HG02642 (cell line): Measurements from ENCODE around the gene MAP2K2.
"Not testable (repeated sequence)": the region's sequence is repeated elsewhere in the genome, so short reads cannot be mapped to it uniquely, and the experiment has no call there.

Experiments
- ATAC-seq: cut with Tn5 transposase; IDR thresholded peaks from one replicate; pipeline ENCODE4 v1.9.1; 2021; ENCODE audit warnings: mild to moderate bottlenecking; ENCODE audit not compliant: unreplicated experiment, poor library complexity

The MAP2K2 gene

DNA sequence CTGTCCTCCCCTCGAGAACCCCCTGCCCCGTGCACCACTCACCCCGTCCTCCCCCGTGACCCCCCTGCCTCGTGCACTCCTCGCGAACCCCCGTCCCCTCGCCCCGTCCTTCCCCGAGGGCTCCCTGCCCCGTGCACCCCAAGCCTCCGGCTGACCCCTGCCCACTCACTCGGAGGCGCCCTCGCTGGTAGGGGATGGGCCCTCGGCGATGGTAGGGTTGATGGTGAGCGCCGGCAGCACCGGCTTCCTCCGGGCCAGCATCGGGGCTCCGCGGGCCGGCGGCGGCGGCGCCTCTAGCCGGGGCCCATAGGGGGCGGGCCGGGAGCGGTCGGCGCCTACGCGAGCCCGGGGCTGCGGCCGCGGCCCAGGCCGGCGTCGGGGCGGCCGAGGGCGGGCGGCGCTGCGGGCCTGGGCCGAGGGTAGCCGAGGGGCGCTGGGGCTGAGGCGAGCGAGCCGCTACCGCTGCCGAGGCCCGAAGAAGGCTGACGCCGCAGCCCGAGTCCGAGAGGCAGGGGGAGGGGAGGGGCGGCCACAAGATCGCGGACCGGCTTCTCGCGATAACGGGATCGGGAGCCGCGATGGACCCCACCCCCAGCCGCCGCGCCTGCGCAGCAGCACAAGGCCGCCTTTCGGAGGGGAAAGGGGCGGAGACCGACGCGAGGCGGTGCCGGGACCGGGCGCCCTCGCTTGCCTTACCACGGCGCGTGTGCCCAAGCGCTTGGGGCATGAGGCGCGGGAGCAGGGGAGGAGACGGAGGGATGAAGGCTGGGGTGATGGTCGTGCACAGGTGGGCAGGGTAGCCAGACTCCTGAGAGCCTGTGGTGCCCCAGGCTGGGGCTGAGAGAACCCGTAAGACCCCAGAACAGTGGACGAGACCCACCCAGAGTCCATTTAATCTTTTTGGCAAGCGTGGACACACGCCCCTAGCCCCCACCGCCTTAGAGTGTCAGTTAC, at the start of gene MAP2K2:
Gene MAP2K2, minus strand, starts transcription at position 508 of the 954 bp plus-strand sequence. Its CDS starts 247 bp downstream, at position 261.
- ATAC-seq = peak; percentile 92

DNA sequence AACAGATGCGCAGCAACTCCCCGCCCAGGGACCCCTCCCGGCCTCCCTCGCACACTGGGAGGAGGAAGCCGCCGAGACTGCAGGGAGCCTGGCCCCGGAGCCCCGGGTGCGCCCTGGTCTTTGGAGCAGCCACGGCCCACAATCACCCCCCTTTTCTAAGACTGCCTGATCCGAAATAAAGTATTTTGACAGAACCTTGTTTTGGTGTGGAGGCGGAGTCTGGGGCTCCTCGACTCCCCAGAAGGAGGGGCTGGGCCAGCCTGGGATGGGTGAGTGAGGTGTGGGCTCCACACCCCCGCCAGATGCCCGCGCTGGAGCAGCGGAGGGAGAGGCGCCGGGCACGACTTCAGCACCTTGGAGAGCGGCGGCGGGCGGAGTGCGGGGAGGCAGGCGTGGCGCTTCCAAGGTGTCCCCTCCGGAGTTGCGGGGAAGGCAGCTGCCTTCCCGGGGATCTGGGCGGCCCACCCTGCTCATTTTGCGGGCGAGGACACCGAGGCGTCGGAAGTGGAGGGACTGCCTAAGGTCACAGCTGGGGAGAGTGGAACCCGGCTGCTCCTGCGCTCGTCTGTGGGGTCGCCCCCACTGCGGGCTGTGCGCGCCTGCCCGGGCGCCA, 49.0 kb upstream of the MAP2K2 start:
- ATAC-seq = no peak

DNA sequence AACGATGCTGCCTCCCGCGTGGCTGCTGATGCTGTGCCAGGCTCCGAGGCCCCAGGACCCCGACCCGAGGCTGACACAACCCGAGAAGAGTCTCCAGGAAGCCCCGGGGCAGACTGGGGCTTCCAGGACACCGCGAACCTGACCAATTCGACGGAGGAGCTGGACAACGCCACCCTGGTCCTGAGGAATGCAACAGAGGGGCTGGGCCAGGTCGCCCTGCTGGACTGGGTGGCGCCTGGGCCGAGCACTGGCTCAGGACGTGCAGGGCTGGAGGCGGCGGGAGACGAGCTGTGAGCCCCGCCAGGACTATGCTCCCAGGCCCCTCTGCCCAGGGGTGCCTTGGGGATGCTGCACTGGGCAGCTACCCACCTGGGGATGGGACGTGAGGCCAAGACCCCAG, 47.8 kb upstream of the MAP2K2 start:
- no peak for ATAC-seq

DNA sequence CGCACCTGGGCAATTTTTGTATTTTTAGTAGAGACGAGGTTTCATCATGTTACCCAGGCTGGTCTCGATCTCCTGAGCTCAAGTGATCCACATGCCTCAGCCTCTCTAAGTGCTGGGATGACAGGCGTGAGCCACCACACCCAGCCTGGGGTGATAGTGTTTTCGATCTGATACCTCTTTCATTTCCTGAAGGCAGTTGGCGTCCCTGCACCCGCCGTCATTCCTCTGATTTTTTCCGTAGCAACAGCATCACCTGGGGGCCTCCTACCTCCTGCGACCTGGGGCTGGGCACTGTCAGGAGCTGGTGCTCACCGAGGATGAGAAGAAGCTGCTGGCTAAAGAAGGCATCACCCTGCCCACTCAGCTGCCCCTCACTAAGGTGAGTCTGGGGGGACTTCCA, 40.3 kb upstream of the MAP2K2 start:
- ATAC-seq = no peak

DNA sequence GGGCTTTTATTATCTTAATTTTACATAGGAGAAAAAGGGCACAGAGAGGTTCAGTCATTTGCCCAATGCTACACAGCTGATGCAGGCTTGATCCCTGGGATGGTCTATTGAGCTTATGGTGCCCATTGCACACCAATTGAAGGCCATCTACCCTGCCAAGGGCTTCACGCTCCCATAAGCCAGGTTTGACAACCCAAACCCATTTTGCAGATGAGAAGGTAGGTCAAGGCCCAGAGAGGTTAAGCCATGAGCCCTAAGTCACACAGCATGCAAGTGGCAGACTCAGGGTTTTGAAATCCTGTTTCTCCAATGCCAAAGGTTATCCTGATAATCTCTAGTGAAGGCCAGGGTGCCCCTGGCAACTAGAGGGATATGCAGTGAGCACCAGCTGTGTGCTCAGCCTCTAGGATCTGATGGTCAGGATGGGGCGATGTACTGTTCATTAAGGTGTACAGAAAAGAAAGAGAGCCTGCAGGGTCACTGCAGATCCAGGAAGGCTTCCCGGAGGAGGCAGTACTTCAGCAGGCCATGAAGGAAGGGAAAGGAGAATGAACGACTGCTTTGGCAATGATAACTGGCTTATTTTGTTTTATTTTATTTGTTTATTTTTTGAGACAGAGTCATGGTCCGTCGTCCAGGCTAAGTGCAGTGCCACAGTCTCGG, 37.6 kb upstream of the MAP2K2 start:
- no peak for ATAC-seq

DNA sequence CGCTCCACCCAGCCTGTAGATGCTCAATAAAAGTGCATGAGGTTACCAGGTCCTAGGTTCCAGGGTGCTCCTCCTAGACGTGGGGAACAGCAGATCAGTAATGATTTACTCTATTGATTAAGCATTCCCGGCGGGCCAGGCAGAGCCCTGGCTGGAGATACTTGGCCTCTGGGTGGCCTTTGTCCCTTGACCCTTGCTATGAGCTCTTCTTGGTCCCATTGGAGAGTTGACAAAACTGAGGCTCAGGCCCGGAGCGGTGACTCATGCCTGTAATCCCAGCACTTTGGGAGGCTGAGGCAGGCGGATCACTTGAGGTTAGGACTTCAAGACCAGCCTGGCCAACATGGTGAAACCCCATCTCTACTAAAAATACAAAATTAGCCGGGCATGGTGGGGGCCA, 34.0 kb upstream of the MAP2K2 start:
- not testable (repeated sequence) for ATAC-seq

DNA sequence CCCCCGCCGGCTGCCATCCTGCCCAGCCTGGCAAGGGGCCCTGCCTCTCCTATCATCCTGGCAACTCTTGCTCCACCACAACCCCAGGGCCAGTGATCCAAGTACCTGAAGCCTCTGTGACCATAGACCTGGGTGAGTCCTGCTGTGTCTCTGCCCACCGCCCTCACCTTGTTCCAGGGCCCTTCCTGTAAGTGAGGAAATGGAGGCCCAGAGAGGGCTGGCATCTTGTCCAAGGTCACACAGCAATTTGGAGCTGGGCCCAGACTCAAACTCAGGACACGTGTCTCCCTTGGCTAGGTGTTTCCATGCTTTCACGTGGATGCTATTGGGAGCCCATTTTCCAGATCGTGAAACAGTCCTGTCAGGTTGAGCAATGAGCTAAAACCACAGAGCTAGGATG, 33.2 kb upstream of the MAP2K2 start:
- no peak for ATAC-seq

DNA sequence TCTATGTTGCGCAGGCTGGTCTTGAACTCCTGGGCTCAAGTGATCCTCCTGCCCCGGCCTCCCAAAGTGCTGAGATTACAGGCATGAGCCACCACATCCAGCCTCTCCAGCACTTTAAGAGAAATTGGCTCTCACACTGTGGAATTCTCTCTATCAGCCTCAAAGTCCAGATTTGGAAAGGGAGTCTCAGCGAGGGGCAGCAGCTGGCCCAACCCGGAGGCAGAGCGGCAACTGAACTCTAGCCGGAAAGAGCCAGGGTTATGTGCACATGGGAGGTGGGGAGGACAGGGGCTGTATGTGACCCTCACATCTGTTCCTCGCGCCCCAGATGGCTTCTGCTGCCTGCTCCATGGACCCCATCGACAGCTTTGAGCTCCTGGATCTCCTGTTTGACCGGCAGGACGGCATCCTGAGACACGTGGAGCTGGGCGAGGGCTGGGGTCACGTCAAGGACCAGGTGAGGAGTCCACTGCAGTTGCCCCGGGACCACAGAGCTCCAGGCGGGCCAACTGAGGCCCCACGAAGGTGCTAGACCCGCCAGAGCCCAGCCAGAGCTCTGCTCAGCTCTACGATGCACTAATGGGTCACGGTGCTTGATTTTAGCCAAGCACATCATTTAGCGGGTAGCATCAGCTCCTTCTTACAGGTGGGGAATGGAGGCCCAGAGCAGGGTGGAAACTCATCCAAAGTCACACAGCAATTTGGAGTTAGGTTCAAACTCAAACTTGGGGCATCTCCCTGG, 30.8 kb upstream of the MAP2K2 start:
- ATAC-seq = no peak

DNA sequence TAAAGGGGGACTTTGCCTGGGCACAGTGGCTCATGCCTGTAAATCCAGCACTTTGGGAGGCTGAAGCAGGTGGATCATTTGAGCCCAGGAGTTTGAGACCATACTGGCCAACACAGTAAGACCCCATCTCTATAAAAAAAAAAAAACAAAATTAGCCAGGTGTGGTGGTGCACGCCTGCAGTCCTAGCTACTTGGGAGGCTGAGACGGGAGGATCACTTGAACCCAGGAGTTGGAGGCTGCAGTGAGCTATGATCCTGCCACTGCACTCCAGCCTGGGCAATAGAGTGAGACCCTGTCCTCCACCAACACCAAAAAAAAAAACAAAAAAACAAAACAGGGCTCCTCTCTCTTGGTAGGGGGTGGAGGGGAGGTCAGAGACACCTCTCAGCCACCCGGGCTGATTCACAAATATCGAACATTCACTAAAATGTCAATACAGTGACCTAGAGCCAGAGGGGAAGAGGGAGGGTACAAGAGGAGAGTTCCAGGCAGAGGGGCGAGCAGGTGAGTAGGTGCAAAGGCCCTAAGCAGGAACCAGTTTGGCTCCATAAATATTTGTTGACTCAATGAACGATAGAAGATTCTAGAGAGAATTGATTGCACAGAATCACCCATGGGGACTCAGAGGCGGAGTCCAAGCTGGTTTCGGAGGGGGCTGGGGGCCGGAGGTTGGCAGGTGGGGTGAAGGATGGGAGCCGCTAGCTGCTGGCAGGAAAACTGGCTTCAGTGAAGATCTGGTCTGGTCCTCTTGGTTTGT, 28.5 kb upstream of the MAP2K2 start:
- ATAC-seq = no peak

DNA sequence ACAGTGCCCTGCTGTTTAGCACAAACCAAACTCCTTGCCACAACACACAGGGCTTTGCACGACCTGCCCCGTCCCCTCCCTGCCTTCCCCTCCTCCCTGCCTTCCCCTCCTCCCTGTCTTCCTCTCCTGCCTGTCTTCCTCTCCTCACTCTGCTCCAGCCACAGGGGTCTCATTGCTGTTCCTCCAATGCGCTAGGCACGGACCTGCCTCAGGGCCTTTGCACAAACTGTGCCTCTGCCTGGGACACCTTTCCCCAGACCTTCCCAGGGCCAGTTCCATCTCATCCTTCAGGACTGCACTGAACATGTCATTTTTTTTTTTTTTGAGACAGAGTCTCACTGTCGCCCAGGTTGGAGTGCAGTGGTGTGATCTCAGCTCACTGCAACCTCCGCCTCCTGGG, 27.7 kb upstream of the MAP2K2 start:
- no peak for ATAC-seq

DNA sequence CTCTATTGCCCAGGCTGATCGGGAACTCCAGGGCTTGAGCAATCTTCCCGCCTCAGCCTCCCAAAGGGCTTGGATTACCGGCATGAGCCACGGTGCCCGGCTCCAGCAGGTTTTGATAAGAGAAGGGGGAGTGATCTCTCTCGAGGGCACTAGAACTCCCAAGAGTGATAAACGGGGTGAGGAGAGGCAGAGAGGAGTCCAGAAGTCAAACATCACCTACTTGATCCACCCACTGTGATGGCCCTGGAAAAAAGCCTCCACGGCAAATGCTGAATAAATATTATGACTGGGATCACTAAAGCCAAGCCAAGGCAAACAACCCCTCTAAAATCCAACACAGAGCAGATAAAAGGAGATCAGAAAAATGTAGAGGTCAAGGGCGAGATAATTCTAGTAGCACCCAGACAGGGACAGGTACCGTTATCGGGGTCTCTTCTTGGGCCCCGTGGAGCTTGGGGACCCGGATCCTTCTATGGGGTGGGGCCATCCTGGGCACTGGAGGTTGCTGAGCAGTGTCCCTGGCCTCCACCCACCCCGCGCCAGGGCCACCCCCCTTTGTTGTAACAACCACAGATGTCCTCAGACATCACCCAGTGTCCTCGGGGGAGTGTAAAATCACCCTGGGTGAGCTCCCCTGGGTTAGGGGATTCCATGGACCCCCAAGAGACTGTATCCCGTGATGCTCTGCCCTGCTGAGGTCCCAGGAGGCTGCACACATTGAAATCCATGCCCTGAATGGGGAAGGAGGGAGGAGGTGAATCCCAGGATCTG, 25.8 kb upstream of the MAP2K2 start:
- ATAC-seq = no peak

DNA sequence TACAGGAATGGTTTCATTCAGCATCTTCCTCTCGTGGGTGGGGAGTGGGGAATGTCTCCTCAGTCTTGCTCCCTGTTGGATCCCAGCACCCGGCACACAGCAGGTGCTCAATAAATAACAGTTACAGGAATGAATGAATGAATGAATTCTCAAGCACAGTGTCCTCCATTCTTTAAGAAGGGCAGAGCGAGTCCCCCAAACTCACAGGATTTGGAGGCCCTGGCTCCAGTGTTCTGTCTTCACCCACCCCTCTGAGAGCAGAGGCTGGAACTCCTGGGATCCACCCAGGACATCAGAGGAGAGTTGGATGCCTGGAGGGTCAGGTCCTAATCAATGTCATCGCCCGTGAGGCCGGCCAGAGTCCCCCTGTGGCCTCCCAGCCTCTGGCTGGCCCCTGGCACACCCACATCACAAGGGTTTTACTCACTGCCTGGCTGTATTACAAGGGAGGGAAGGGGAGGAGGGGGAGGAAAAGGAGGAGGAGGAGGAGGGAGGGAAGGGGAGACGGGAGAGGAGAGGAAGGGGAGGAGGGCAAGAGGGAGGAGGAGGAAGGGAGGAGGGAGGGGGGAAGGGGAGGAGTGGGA, 20.8 kb upstream of the MAP2K2 start:
- no peak for ATAC-seq

DNA sequence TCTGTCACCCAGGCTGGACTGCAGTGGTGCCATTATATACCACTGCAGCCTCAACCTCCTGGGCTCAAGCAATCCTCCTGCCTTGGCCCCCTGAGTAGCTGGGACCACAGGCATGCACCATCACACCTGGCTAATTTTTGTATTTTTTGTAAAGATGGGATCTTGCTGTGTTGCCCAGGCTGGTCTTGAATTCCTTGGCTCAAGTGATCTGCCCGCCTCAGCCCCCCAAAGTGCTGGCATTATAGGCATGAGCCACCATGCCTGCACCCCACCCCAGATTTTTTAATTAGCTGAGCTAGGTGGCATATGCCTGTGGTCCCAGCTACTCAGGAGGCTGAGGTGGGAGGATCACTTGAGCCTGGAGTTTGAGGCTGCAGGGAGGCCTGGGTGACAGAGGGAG, 19.0 kb upstream of the MAP2K2 start:
- ATAC-seq = not testable (repeated sequence)

DNA sequence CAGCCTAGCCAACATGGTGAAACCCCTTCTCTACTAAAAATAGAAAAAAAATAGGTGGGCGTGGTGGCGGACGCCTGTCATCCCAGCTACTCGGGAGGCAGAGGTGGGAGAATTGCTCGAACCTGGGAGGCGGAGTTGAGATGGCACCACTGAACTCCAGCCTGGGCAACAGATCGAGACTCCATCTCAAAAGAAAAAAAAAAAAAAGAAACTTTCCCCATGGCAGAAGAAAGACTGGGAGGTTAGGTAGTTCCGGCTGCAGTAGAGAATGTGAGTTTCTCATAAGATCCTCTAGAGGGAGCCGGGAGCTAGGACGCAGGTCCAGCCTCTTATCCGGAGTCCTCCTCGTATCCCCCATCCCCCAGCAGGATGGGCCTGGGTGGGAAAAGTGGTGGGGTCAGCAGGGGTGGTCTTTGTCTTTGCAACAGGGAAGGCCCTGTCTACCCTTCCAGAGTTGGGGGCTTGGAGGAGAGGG, 16.4 kb upstream of the MAP2K2 start:
- no peak for ATAC-seq

DNA sequence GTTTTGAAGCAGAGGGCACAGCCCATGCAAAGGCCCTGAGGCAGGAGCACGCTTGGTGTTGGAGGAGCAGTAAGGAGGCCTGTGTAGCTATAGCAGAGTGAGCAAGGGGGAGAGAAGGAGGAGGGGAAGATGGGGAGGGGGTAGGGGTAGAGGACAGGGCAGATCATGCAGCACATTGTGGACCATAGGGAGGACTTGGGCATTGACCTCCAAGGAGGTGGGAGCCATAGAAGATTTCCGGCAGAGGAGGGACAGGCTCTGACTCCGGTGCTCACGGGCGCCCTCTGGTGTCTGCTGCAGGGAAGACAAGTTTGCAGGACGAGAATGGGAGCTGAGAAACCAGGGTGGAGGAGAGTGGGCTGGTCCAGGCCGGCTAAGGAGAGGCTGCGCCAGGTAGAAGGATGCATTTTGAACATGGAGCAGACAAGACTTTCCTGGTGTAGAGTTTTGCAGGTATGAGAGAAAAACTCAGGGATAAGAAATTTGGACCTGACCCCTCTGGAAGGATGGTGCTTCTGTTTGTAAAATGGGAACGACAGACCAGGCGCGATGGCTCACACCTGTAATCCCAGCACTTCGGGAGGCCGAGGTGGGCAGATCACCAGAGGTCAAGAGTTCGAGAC, 15.8 kb upstream of the MAP2K2 start:
- ATAC-seq = peak; percentile 54

DNA sequence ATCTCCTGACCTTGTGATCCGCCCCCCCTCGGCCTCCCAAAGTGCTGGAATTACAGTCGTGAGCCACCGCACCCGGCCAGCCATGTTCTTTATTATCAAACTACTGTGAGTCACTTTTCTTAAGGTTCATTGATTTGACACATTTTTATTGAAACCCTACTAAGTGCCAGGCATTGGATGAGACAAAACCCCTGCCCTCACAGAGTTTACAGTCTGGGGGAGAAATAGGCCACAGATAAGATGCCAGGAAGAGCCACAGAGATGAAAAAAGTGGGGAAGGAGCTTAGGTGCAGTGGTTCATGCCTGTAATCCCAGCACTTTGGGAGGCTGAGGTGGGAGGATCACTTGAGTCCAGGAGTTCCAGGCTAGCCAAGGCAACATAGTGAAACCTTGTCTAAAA, 14.5 kb upstream of the MAP2K2 start:
- ATAC-seq = no peak

DNA sequence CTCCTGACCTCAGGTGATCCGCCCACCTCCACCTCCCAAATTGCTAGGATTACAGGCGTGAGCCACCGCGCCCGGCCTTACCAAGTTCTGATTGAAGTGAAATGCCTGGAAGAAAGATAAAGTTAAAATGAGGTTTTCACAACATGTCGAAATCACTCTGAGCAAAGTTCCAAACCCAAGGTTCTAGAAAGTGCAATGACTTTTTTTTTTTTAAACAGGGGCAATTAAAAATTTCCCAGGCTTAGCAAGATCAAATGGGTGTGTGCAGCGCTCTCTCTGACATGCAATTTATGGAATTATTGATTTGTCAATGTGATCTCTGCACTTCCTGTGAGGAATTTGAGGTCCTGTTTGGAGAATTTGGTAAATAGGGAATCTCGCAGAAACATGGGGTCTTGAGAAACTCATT, 12.8 kb upstream of the MAP2K2 start:
- no peak for ATAC-seq

DNA sequence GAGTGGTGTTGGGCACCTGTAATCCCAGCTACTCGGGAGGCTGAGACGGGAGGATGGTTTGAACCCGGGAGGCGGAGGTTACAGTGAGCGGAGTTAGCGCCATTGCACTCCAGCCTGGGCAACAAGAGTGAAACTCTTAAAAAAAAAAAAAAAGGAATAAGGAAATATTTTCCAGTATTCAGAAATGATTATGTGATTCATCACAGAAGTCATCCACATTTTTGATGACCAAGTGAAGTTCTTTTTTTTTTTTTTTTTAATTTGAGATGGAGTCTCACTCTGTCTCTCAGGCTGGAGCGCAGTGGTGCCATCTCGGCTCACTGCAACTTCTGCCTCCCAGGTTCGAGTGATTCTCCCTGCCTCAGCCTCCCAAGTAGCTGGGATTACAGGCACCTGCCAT, 11.5 kb upstream of the MAP2K2 start:
- ATAC-seq = not testable (repeated sequence)
